C4-2B (cell line): ENCODE results near the gene VWCE.
A peak's percentile ranks its signal among the peaks of the same experiment; 100 is the strongest.

ENCODE experiments used
- H3K27ac ChIP-seq: fragments of 450-650 bp; 2 replicates; pipeline ENCODE4 v1.5.1; 2017
- CTCF ChIP-seq: fragments of 450-650 bp; conservative IDR thresholded peaks from 2 replicates; pipeline ENCODE4 v1.5.1; 2017; ENCODE audit warnings: mild to moderate bottlenecking
- ZFX ChIP-seq: fragments of 450-650 bp; IDR thresholded peaks from 2 replicates; pipeline ENCODE4 v1.6.1; 2017

The VWCE gene

GRCh38 chr11:61332797-61333549, 37.9 kb upstream of the VWCE start, which contains the start of the genes DDB1 and TKFC:
Gene DDB1 (minus strand): TSS chr11:61333105. CDS start chr11:61332968, 137 bp downstream.
Gene TKFC (plus strand): TSS chr11:61333228. CDS start chr11:61334729, 1,501 bp downstream.
- H3K27ac ChIP-seq: peak within 1 kb of the TSS; percentile 94
- TF ChIP-seq CTCF (no peak), ZFX (peak; percentile 80; the same call in 1 of the 2 replicates)

GRCh38 chr11:61332281-61332796, 37.2 kb upstream of the VWCE start:
- peak overlapping the region; percentile 94 for H3K27ac ChIP-seq
- TF ChIP-seq CTCF (no peak), ZFX (no peak)

DNA sequence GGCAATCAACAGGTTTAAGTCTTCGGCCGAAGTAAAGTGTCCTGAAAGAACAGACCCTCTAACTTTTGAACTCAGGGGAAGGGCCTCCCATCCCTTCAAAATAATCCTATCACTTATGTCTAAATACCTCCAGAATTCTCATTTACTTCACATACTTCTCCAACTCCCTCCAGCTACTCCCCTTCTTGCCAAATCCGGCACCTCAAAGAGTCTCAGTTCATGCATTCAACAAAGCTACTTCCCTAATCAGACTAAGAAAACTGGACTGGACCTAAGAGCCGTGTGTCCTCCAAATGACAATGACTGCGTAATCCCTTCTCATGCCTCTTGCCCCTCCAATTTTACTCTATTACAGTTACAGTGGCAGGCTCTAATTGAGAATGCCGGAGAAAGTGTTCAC, 36.5 kb upstream of the VWCE start:
- TF ChIP-seq CTCF (no peak), ZFX (no peak)
- H3K27ac ChIP-seq: no peak overlapping the region

GRCh38 chr11:61329871-61330270, 34.8 kb upstream of the VWCE start:
- no peak overlapping the region for H3K27ac ChIP-seq
- TF ChIP-seq ZFX (no peak), CTCF (no peak)

DNA sequence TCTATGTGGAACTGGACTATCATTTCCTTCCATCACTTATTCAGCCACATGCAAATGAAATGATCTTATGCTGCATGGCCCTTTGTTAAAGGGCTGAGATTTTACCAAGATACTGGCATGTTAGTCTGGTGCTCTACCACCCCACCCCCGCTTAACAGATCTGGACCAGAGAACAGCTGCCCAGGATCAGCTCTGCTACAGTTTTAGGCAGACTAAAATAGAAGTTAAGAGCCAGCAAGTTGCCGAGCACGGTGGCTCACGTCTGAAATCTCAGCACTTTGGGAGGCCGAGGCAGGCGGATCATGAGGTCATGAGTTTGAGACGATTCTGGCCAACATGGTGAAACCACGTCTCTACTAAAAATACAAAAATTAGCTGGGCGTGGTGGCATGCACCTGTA, 33.2 kb upstream of the VWCE start:
- TF ChIP-seq ZFX (no peak), CTCF (no peak)
- H3K27ac ChIP-seq: no peak overlapping the region

GRCh38 chr11:61327669-61328071, 32.6 kb upstream of the VWCE start:
- no peak overlapping the region for H3K27ac ChIP-seq
- TF ChIP-seq CTCF: no peak
- no peak for TF ChIP-seq ZFX

DNA sequence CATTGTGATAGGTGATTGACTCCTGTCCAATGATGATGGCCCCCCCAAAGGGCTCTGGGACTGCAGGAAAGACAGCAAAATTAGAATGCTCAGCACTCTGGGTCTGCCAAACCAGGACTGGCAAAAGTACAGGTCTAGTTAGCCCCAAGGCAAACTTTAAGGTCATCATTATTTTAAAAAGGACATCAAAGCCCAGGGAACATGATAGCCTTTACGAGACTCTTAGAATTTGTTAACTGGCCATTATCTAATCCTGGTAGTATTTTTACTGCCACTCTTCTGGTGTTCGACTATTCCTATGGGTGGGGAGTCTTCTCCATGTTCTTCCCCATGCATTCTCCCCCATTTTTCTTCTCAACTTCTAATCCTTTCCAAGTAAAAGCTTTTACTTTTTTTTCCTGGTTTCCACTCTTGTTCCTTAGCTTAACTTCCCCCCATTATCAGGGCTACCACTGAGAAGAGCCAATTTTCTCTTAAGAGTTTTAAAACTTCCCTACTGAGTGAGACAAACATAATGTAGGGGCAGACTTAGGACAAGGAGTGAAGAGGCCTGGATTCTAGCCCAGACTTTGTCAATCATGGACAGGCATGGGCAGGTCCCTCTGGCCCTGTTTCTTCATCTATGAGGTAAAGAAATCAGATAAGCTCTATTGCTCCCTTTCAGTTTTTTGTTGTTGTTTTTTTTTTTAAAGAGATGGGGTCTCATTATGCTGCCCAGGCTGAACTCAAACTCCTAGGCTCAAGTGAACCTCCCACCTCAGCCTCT, 30.7 kb upstream of the VWCE start:
- TF ChIP-seq ZFX (no peak), CTCF (no peak)
- peak overlapping the region; percentile 48; the same call in 1 of the 2 replicates for H3K27ac ChIP-seq
